Keratinocyte (primary cell): Measurements from ENCODE around the gene TYSND1. TPM values are rescaled to one million over a fixed set of nuclear protein-coding genes. Genes with fewer than 3 reads are reported as not detected.

ENCODE experiments used
- DNase-seq: peaks from one replicate; pipeline ENCODE4 v3.0.0-alpha.2; 2011; ENCODE audit warnings: low read depth, missing footprints, low spot score
- FAIRE-seq: peaks from 2 replicates; lab custom pipeline; 2011; peaks lifted over from hg19 to GRCh38; lab: Jason Lieb, UNC
- H2AFZ ChIP-seq: 2 replicates; pipeline ENCODE4 v1.6.0; 2012; ENCODE audit warnings: low read length, control low read depth, inconsistent platforms; ENCODE audit not compliant: control insufficient read depth
- H3K27ac ChIP-seq: 2 replicates; pipeline ENCODE4 v1.5.1; 2011; ENCODE audit warnings: low read length; ENCODE audit not compliant: control insufficient read depth, insufficient read depth
- H3K27me3 ChIP-seq: 3 replicates; pipeline ENCODE4 v1.6.0; 2011; ENCODE audit warnings: low read length; ENCODE audit not compliant: control insufficient read depth, insufficient read depth; ENCODE audit errors: extremely low read depth
- H3K36me3 ChIP-seq, 2 experiments: 2 replicates in 1 of 2; 3 replicates in 1 of 2; pipeline ENCODE4 v1.5.1; 2011; ENCODE audit warnings: low read length in 2 of 2, mild to moderate bottlenecking in 1 of 2; ENCODE audit not compliant: control insufficient read depth in 2 of 2, insufficient read depth in 2 of 2; ENCODE audit errors: extremely low read depth in 1 of 2
- H3K4me1 ChIP-seq: 3 replicates; pipeline ENCODE4 v1.5.1; 2011; ENCODE audit warnings: low read length; ENCODE audit not compliant: control insufficient read depth, insufficient read depth; ENCODE audit errors: extremely low read depth
- H3K4me2 ChIP-seq: 3 replicates; pipeline ENCODE4 v1.6.0; 2011; ENCODE audit warnings: low read depth, low read length; ENCODE audit not compliant: control insufficient read depth, insufficient read depth; ENCODE audit errors: extremely low read depth
- H3K4me3 ChIP-seq, 3 experiments: fragments of 200-600 bp in 1 of 3; sonication (generic) in 1 of 3; 2 replicates in 2 of 3; 3 replicates in 1 of 3; pipeline ENCODE4 v1.5.1; 2011 to 2016; ENCODE audit warnings: low read length in 3 of 3, mild to moderate bottlenecking in 3 of 3, control low read depth in 2 of 3, inconsistent platforms in 1 of 3, low read depth in 1 of 3, mixed read lengths in 1 of 3, mixed run types in 1 of 3, moderate library complexity in 1 of 3; ENCODE audit not compliant: control insufficient read depth in 2 of 3, insufficient read depth in 2 of 3; ENCODE audit errors: extremely low read depth in 1 of 3
- H3K79me2 ChIP-seq: 2 replicates; pipeline ENCODE4 v1.6.0; 2012; ENCODE audit warnings: low read length; ENCODE audit not compliant: control insufficient read depth, insufficient read depth
- H3K9ac ChIP-seq: 3 replicates; pipeline ENCODE4 v1.6.0; 2011; ENCODE audit warnings: low read length; ENCODE audit not compliant: control insufficient read depth, insufficient read depth; ENCODE audit errors: extremely low read depth
- H3K9me1 ChIP-seq: 3 replicates; pipeline ENCODE4 v1.6.0; 2011; ENCODE audit warnings: low read length; ENCODE audit not compliant: control insufficient read depth, insufficient read depth; ENCODE audit errors: extremely low read depth
- H3K9me3 ChIP-seq: 2 replicates; pipeline ENCODE4 v1.5.1; 2012; ENCODE audit warnings: low read depth, low read length; ENCODE audit not compliant: control insufficient read depth
- H4K20me1 ChIP-seq: 3 replicates; pipeline ENCODE4 v1.6.0; 2011; ENCODE audit warnings: low read length; ENCODE audit not compliant: control insufficient read depth, insufficient read depth; ENCODE audit errors: extremely low read depth
- EZH2 ChIP-seq: IDR thresholded peaks from one replicate; pipeline ENCODE4 v1.6.1; 2012; ENCODE audit warnings: inconsistent platforms, mild to moderate bottlenecking, low read length, moderate library complexity
- dilution Hi-C: fragments of 300-500 bp; cut with MboI; formaldehyde crosslinking; loops from one replicate; pipeline ENCODE4 v1.7.0; 2020; ENCODE audit warnings: low sequenced_read_pairs; ENCODE audit not compliant: extremely low pct_ligation_motif_present
- polyA plus RNA-seq, 5 experiments: library from polyadenylated mRNA; depleted of rRNA in 3 of 5; stranded (reverse) in 3 of 5; stranded (forward) in 1 of 5; unstranded in 1 of 5; fragments of >200 nt; gene quantifications; 1 replicate in 1 of 5; 2 replicates in 3 of 5; 3 replicates in 1 of 5; pipeline versions ENCODE4 v1.2.1 to v1.2.3, GENCODE V29; 2011 to 2012; ENCODE audit warnings: missing spikeins in 2 of 5, low read depth in 1 of 5, low replicate concordance in 1 of 5
- TF ChIP-seq, protein P1 (sequence below), 3 experiments: IDR thresholded peaks in 1 of 3; conservative IDR thresholded peaks in 1 of 3; optimal IDR thresholded peaks in 1 of 3; 2 replicates in 2 of 3; 3 replicates in 1 of 3; pipeline versions ENCODE3 to v1.5.1; 2011; ENCODE audit warnings: low read length in 3 of 3, mild to moderate bottlenecking in 3 of 3, moderate library complexity in 2 of 3, control low read depth in 1 of 3, inconsistent platforms in 1 of 3; ENCODE audit not compliant: insufficient read depth in 2 of 3; ENCODE audit errors: extremely low read depth in 1 of 3

The TYSND1 gene
- polyA plus RNA-seq, 1 donor (not counting 4 experiments of a cell fraction or from before 2014, with no cell fraction given), result 9.9 TPM

DNA sequence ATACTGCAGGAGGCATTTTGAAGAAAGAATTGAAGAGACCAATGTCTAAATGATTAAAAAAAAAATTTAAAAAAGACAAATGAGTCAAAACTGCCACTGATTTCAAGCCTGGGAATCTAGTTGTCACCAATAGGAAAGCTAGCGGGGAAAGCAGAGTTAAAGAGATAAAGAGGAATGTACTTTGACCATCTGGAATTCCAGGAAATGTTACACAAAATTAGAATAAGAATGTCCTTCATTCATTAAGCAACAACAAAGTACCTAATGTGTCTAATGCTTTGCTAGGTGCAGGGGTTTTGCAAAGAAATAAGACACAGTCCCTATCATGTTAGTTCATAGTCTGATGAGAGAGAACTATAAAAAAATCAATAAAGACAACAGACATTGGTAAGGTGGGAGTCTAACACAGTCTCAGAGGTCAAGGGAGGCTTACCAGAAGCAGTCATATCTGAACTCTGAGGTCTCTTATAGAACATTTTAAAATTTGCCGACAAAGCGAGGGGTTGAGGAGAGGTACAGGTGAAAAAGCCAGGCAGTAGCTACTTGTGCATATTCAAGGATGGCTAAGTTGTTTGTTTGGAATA, 8.8 kb upstream of the TYSND1 start:
- TF ChIP-seq, protein P1, sequence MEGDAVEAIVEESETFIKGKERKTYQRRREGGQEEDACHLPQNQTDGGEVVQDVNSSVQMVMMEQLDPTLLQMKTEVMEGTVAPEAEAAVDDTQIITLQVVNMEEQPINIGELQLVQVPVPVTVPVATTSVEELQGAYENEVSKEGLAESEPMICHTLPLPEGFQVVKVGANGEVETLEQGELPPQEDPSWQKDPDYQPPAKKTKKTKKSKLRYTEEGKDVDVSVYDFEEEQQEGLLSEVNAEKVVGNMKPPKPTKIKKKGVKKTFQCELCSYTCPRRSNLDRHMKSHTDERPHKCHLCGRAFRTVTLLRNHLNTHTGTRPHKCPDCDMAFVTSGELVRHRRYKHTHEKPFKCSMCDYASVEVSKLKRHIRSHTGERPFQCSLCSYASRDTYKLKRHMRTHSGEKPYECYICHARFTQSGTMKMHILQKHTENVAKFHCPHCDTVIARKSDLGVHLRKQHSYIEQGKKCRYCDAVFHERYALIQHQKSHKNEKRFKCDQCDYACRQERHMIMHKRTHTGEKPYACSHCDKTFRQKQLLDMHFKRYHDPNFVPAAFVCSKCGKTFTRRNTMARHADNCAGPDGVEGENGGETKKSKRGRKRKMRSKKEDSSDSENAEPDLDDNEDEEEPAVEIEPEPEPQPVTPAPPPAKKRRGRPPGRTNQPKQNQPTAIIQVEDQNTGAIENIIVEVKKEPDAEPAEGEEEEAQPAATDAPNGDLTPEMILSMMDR (optimal IDR thresholded peaks at IDR 0.05 in 1 of 3, IDR thresholded peaks at IDR 0.05 in 1 of 3, conservative IDR thresholded peaks at IDR 0.05 in 1 of 3; ENCODE audit: extremely low read depth in 1 of 3, insufficient read depth in 2 of 3, low read length in 3 of 3), result no peak
- Histone ChIP-seq H3K9ac (no peak overlapping the region), H3K27ac (no peak overlapping the region), H3K9me3 (no peaks in the 10 kb centered on the region), H3K36me3 (peaks cover 25 to 34% of the 10 kb centered on the region in 2 experiments), H2AFZ (no peak overlapping the region), H4K20me1 (no peaks in the 10 kb centered on the region), H3K4me1 (no peaks in the 10 kb centered on the region), H3K4me2 (no peak overlapping the region), H3K4me3 (no peak overlapping the region), H3K27me3 (no peaks in the 10 kb centered on the region), H3K9me1 (no peaks in the 10 kb centered on the region), H3K79me2 (peaks cover 6% of the 10 kb centered on the region)
- dilution Hi-C loops, result no loop called here
- FAIRE-seq (no peak), DNase-seq (no peak)

DNA sequence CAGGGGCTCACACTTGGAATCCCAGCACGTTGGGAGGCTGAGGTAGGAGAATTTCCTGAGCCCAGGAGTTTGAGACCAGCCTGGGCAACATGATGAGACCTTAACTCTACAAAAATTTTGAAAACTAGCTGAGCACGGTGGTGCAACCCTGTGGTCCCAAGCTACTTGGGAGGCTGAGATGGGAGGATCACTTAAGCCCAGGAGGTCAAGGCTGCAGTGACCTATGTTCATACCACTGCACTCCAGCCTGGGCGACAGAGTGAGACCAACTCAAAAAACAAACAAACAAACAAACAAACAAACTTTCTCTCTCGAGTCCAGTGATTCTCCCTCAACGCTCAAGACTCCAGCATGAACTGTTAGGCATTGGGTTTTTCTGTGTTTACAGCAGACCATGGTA, 2.0 kb upstream of the TYSND1 start:
- no peak overlapping the region for H3K9ac ChIP-seq
- no peak overlapping the region for H2AFZ ChIP-seq
- H3K9me3 ChIP-seq, result no peaks in the 10 kb centered on the region
- H3K4me1 ChIP-seq, result peaks cover 18% of the 10 kb centered on the region
- peaks cover 2 to 15% of the 10 kb centered on the region in 2 experiments for H3K36me3 ChIP-seq
- no peak for FAIRE-seq
- H3K4me2 ChIP-seq, result no peak overlapping the region
- no peak for TF ChIP-seq EZH2
- TF ChIP-seq, protein P1 (optimal IDR thresholded peaks at IDR 0.05 in 1 of 3, IDR thresholded peaks at IDR 0.05 in 1 of 3, conservative IDR thresholded peaks at IDR 0.05 in 1 of 3; ENCODE audit: extremely low read depth in 1 of 3, insufficient read depth in 2 of 3, low read length in 3 of 3), result no peak
- H3K4me3 ChIP-seq, result no peak overlapping the region
- DNase-seq, result no peak
- H3K79me2 ChIP-seq, result peaks cover 13% of the 10 kb centered on the region
- H3K9me1 ChIP-seq, result no peaks in the 10 kb centered on the region
- dilution Hi-C loops, result no loop called here
- H3K27me3 ChIP-seq, result no peaks in the 10 kb centered on the region
- no peaks in the 10 kb centered on the region for H4K20me1 ChIP-seq
- no peak overlapping the region for H3K27ac ChIP-seq
